Chondrocyte (in vitro differentiated cells): ENCODE data around the gene CHPF2. TPM values are rescaled to one million over a fixed set of nuclear protein-coding genes. Genes with fewer than 3 reads are reported as not detected.

Experiments used
- DNase-seq: peaks from one replicate; pipeline ENCODE4 v3.0.0; 2021; ENCODE audit warnings: mixed read lengths, low spot score
- H3K27ac Mint-ChIP-seq: one replicate; pipeline ENCODE4 v1.8.0; 2021; ENCODE audit warnings: mild to moderate bottlenecking, moderate library complexity, mixed read lengths; ENCODE audit not compliant: unreplicated experiment
- H3K27me3 Mint-ChIP-seq: 2 replicates; pipeline ENCODE4 v1.8.0; 2021; ENCODE audit warnings: low read depth, mixed read lengths
- H3K36me3 Mint-ChIP-seq: 2 replicates; pipeline ENCODE4 v1.8.0; 2021; ENCODE audit warnings: low read depth, mixed read lengths
- H3K4me1 Mint-ChIP-seq: 2 replicates; pipeline ENCODE4 v1.8.0; 2021; ENCODE audit warnings: low read depth, mild to moderate bottlenecking, mixed read lengths
- H3K4me3 Mint-ChIP-seq: one replicate; pipeline ENCODE4 v1.8.0; 2021; ENCODE audit warnings: mild to moderate bottlenecking, moderate library complexity, mixed read lengths; ENCODE audit not compliant: unreplicated experiment
- H3K9me3 Mint-ChIP-seq: 2 replicates; pipeline ENCODE4 v1.8.0; 2021; ENCODE audit warnings: low read depth, mixed read lengths
- long read RNA-seq: library from polyadenylated mRNA; stranded (forward); transcript quantifications from one replicate; pipeline ENCODE4 v2.0.0, GENCODE V29; 2021
- total RNA-seq: library from RNA; stranded (reverse); gene quantifications from 3 replicates; pipeline ENCODE4 v1.2.1, GENCODE V29; 2021
- TF ChIP-seq, protein P1 (sequence below): fragments of 200-600 bp; sonication (generic); IDR thresholded peaks from 2 replicates; pipeline ENCODE4 v1.5.0; 2021; ENCODE audit warnings: antibody characterized with exemption, mild to moderate bottlenecking, moderate library complexity

The CHPF2 gene, protein sequence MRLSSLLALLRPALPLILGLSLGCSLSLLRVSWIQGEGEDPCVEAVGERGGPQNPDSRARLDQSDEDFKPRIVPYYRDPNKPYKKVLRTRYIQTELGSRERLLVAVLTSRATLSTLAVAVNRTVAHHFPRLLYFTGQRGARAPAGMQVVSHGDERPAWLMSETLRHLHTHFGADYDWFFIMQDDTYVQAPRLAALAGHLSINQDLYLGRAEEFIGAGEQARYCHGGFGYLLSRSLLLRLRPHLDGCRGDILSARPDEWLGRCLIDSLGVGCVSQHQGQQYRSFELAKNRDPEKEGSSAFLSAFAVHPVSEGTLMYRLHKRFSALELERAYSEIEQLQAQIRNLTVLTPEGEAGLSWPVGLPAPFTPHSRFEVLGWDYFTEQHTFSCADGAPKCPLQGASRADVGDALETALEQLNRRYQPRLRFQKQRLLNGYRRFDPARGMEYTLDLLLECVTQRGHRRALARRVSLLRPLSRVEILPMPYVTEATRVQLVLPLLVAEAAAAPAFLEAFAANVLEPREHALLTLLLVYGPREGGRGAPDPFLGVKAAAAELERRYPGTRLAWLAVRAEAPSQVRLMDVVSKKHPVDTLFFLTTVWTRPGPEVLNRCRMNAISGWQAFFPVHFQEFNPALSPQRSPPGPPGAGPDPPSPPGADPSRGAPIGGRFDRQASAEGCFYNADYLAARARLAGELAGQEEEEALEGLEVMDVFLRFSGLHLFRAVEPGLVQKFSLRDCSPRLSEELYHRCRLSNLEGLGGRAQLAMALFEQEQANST
- total RNA-seq: 98.3 to 135 TPM (median 101 TPM) in 3 replicates
- long read RNA-seq, transcript CHPF2-201 (4 exons, 3,978 nt): major isoform, 270 of 325 reads
- long read RNA-seq, partial matches to known transcripts: 23 of 325 reads
- long read RNA-seq, other reads (novel, unspliced or antisense): 31 of 325 reads

DNA sequence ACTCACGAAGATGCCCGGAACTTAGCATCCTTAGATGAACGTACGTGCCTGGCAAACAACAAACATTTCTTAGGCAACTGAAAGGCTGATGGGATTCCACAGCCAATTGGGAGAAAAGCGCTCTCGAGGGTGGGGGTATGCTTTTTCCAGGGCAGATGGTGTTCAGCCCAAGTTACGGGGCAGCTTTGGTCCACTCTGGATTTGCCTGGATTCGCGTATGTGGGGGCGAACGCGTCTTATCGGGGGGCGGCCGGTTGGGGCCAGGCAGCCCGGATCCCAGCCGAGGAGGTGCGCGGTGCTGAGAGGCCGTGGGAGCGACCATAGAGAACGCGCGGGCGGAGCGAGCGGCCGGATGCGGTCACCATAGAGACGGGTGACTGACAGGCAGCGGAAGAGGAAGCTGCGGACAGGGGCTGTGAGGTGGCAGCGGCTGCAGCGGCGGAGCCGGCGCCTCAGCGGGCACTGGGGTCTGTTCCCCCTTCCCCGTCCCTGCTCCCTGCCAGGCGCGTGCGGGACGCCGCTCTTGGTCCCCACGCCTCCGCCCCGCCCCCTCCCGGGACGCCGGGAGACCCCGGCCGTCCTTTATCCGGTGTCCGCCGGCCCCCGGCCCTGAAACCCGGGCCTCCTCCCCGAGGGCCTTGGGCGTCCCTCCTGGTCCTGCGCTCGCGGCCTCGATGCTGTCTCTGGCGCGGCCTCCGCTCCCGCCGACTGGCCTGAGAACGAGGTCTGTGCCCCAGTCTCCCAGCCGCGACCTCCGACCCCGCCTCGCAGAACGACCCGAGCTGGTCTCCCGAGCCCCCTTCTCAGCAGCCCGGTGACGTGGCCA is at the start of gene CHPF2:
CHPF2 (plus strand) TSS at position 393 of the 826 bp plus-strand sequence. CDS start 1,529 bp downstream, outside the sequence.
- H3K4me3 Mint-ChIP-seq: peak within 1 kb of the TSS; percentile 100
- peaks cover 8% of the 10 kb centered on the region for H3K36me3 Mint-ChIP-seq

DNA sequence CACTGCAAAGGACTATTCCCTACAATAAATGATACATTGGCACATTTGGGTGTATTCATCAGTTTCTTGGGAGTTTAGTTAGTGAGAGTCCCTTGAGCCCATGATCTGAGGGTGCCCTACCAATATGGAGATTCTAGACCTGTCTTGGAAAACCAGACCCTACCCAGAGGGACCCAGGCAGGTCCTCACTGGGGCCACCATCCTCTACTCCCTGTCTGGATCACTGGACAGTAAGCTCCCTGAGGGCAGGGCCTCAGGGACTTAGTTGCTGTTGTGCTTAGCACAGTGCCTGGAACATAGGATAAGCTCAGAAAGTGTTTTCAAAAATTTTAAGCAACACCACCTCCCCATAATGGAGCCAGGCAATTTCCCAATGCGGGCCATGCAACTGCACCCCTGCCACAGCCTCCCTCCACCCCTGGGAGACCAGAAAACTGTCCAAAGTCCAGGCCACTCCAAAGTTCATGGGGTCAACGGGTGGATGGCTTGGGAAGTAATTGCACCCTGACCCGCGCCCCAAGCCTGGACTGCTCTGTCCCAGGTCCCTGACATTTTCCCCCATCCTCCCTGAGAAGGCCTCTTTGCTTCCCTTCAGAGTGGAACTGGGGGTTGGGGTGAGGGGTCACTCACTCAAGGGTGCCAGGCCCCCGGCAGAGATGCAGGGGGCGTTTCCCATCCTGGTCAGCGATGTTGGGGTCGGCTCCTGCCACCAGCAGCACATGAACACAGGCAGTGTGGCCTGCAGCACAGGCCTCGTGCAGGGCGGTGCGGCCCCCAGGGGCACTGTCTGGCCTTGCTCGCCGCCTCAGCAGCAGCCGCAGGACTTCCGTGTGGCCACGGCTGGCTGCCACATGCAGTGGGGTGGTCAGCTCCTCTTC is 46.3 kb upstream of the CHPF2 start:
- Mint-ChIP-seq H3K4me3 (no peak overlapping the region), H3K27me3 (peaks cover 35% of the 10 kb centered on the region), H3K27ac (no peak overlapping the region), H3K9me3 (no peaks in the 10 kb centered on the region), H3K4me1 (no peaks in the 10 kb centered on the region), H3K36me3 (no peaks in the 10 kb centered on the region)
- DNase-seq: no peak
- TF ChIP-seq, protein P1, sequence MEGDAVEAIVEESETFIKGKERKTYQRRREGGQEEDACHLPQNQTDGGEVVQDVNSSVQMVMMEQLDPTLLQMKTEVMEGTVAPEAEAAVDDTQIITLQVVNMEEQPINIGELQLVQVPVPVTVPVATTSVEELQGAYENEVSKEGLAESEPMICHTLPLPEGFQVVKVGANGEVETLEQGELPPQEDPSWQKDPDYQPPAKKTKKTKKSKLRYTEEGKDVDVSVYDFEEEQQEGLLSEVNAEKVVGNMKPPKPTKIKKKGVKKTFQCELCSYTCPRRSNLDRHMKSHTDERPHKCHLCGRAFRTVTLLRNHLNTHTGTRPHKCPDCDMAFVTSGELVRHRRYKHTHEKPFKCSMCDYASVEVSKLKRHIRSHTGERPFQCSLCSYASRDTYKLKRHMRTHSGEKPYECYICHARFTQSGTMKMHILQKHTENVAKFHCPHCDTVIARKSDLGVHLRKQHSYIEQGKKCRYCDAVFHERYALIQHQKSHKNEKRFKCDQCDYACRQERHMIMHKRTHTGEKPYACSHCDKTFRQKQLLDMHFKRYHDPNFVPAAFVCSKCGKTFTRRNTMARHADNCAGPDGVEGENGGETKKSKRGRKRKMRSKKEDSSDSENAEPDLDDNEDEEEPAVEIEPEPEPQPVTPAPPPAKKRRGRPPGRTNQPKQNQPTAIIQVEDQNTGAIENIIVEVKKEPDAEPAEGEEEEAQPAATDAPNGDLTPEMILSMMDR: no peak

More for the DNA sequence above, at the start of gene CHPF2:
- no peaks in the 10 kb centered on the region for H3K9me3 Mint-ChIP-seq
- no peak for DNase-seq
- H3K4me1 Mint-ChIP-seq: peaks cover 49% of the 10 kb centered on the region
- no peaks in the 10 kb centered on the region for H3K27me3 Mint-ChIP-seq
- TF ChIP-seq, protein P1: no peak
- H3K27ac Mint-ChIP-seq: peak within 1 kb of the TSS; percentile 100

DNA sequence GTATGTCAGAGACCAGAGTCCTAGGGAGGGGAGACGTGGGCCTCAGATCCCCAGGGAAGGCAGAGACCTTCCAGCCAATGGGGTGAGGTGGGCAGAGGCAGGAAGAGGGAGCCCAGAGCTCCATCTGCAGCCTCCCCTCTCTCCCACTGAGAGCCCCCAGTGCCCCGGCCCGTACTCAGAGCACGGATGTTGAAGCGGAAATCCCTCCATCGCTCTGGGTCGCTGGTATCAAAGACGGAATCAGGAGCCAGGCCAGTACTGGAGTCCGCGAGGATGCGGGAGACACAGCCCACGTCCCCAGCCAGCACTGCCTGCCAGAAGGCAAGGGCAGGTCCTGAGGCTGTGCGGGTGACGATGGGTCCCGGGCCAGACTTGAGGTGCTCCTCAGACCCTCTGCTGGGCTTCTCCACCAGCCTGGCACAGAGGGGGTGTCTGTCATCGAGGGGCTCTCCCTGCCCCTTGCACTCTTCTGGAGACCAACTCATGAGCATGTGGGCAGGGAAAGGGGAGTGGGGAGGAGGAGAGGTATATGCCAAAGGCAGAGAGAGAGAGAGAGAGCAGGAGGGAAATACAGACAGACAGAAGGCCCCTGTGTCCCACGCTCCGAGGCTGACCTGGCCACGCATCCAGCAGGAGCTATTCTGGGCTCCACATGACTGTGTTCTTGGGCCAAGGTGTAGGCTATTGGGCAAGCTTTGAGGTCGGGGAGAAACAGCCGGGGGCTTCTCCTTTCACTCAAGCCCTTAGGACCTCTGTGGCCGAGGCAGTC is 45.5 kb upstream of the CHPF2 start, which contains the start of gene ASB10:
ASB10 (minus strand) TSS at position 611 of the 769 bp plus-strand sequence; CDS start at position 491, 120 bp downstream.
- TF ChIP-seq, protein P1: no peak
- H3K36me3 Mint-ChIP-seq: no peaks in the 10 kb centered on the region
- no peak within 1 kb of the TSS for H3K4me3 Mint-ChIP-seq
- H3K27ac Mint-ChIP-seq: no peak within 1 kb of the TSS
- H3K9me3 Mint-ChIP-seq: no peaks in the 10 kb centered on the region
- peaks cover 34% of the 10 kb centered on the region for H3K27me3 Mint-ChIP-seq
- H3K4me1 Mint-ChIP-seq: no peaks in the 10 kb centered on the region
- no peak for DNase-seq

DNA sequence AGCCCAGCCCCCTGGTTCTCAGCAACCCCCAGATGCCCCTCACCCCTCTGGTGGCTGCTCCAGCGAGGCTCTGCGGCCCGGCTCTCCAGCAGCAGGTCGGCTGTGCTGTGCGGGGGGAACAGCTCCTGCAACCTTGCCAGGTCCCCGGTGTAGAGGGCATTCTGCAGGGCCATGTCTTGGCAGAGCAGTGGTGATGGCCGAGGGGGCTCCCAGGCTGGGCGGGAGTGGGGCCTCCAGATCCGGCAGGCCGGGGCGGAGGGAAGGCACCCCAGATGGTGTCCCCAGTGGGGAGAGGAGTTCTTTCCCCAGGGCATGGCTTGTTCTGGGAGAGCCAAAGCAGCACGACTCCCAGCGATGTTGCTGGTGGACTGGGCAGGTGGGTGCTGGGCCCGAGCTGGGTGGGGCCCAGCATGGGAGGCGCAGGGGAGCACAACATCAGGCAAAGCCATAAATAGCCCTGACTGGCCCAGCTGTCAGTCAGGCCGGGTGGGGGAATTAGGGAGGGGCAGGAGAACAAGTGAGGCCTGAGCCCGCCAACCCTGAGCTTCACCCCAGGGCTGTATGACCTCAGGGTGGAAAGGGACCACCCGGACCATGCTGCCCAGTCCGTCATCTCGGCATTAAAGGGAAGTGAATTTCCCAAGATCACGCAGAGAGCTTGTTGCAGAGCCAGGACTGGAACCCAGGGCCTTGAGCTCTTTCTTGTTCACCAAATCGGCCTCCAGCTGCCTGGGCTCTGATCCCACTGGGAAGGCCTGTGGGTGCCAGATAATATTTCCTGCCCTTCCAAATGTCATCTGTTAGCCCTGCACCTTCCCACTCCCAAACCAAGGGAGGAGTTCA is 44.7 kb upstream of the CHPF2 start:
- Mint-ChIP-seq H3K36me3 (no peaks in the 10 kb centered on the region), H3K27ac (no peak overlapping the region), H3K27me3 (peaks cover 30% of the 10 kb centered on the region), H3K4me3 (no peak overlapping the region), H3K9me3 (no peaks in the 10 kb centered on the region), H3K4me1 (no peaks in the 10 kb centered on the region)
- TF ChIP-seq, protein P1: no peak
- DNase-seq: peak; percentile 89
